Stimulated activated naive CD8-positive, alpha-beta T cell treated with anti-CD3 and anti-CD28 coated beads, Interleukin-15, Interleukin-2, amounts not matched to agents 100 U/mL and 50 U/mL, for 24 hours (primary cell): ENCODE results near the gene PRDM10.
A peak's percentile ranks its signal among the peaks of the same experiment; 100 is the strongest.

Experiments used
- ATAC-seq: fragments of 150-1000 bp; cut with Tn5 transposase; one replicate; pipeline ENCODE4 v1.10.0; 2021
- DNase-seq: peaks from one replicate; pipeline ENCODE4 v3.0.0; 2021

PRDM10 gene

GRCh38 chr11:129946965-129947364 is 55.7 kb downstream of the PRDM10 start:
- ATAC-seq (no peak), DNase-seq (no peak)

- no peak for DNase-seq
Observed at GRCh38 chr11:129946256-129946655, 56.4 kb downstream of the PRDM10 start.

GRCh38 chr11:129945373-129945772 is 57.3 kb downstream of the PRDM10 start:
- DNase-seq: no peak
- ATAC-seq: no peak

More at GRCh38 chr11:129946256-129946655, 56.4 kb downstream of the PRDM10 start:
- ATAC-seq: no peak

- ATAC-seq (no peak), DNase-seq (no peak)
Observed at GRCh38 chr11:129944696-129945095, 57.9 kb downstream of the PRDM10 start.

GRCh38 chr11:129943036-129943435 is 59.6 kb downstream of the PRDM10 start:
- ATAC-seq (no peak), DNase-seq (no peak)

GRCh38 chr11:129939510-129939909 is 63.1 kb downstream of the PRDM10 start:
- ATAC-seq: no peak
- no peak for DNase-seq

GRCh38 chr11:129938764-129939163 is 63.9 kb downstream of the PRDM10 start:
- DNase-seq: no peak
- no peak for ATAC-seq

GRCh38 chr11:129937592-129938238 is 64.9 kb downstream of the PRDM10 start:
- ATAC-seq (no peak), DNase-seq (no peak)

GRCh38 chr11:129935723-129936122 is 66.9 kb downstream of the PRDM10 start:
- DNase-seq: no peak
- ATAC-seq: no peak

GRCh38 chr11:129933891-129934290 is 68.7 kb downstream of the PRDM10 start:
- ATAC-seq (no peak), DNase-seq (no peak)

- DNase-seq: no peak
- ATAC-seq: no peak
Observed at GRCh38 chr11:129933262-129933661, 69.4 kb downstream of the PRDM10 start.

GRCh38 chr11:129932381-129933067 is 70.1 kb downstream of the PRDM10 start:
- ATAC-seq: no peak
- no peak for DNase-seq

- ATAC-seq: peak; percentile 40
- no peak for DNase-seq
Observed at GRCh38 chr11:129930743-129931142, 71.9 kb downstream of the PRDM10 start.

- DNase-seq: no peak
- no peak for ATAC-seq
Observed at GRCh38 chr11:129930296-129930695, 72.3 kb downstream of the PRDM10 start.

- ATAC-seq: no peak
- DNase-seq: no peak
Observed at GRCh38 chr11:129929721-129930120, 72.9 kb downstream of the PRDM10 start.

GRCh38 chr11:129928923-129929692 is 73.5 kb downstream of the PRDM10 start:
- no peak for ATAC-seq
- no peak for DNase-seq

GRCh38 chr11:129922674-129923073 is 80.0 kb downstream of the PRDM10 start:
- DNase-seq: no peak
- ATAC-seq: no peak

- ATAC-seq (no peak), DNase-seq (no peak)
Observed at GRCh38 chr11:129918361-129918760, 84.3 kb downstream of the PRDM10 start.

- no peak for ATAC-seq
- DNase-seq: no peak
Observed at GRCh38 chr11:129917231-129917630, 85.4 kb downstream of the PRDM10 start.

GRCh38 chr11:129911298-129911697 is 91.3 kb downstream of the PRDM10 start:
- no peak for ATAC-seq
- DNase-seq: no peak

GRCh38 chr11:129910360-129910759 is 92.3 kb downstream of the PRDM10 start:
- DNase-seq (no peak), ATAC-seq (no peak)

GRCh38 chr11:129905402-129905801 is 97.2 kb downstream of the PRDM10 start:
- ATAC-seq: no peak
- no peak for DNase-seq

- no peak for ATAC-seq
- DNase-seq: no peak
Observed at GRCh38 chr11:129896062-129896461, 106.6 kb downstream of the PRDM10 start.
